ENCODE results near the gene SLC39A11. TPM values are rescaled to one million over a fixed set of nuclear protein-coding genes. Genes with fewer than 3 reads are reported as not detected.

The SLC39A11 gene
- total RNA-seq, 1 experiment from 2014 or later = 15.2 TPM

DNA sequence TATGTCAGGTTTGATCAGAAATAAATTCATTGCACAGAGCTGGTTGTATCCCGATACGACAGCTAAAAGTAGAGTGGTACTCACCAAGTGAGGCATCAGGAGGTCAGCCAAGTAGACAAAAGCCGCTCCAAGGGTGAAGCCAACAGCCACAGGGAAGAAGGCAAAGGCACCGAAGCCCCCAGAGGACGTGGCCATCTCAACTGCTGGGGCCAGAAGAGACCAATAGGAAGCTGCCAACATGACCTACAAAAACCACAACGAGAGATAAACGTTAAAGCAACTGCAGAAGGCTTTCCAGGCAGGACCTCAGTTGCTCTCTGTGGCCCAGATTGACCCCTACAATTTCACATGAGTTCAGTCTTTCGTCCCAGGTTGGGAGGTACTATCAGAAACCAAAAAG, 61.0 kb downstream of the SLC39A11 start:
- Histone ChIP-seq H3K23me2 (ENCODE audit: insufficient read length, low read depth, low read length, poor library complexity, severe bottlenecking) (no peaks in the 10 kb centered on the region), H2BK15ac (ENCODE audit: low read depth, low read length) (no peak overlapping the region), H3K14ac (ENCODE audit: insufficient read depth, low read length) (no peak overlapping the region; the same call in 1 of the 2 replicates), H3K27ac (ENCODE audit: insufficient read length, low read depth, low read length) (no peak overlapping the region), H4K8ac (replicated peaks; ENCODE audit: insufficient read length, low read depth, low read length) (no peak overlapping the region), H3K79me1 (ENCODE audit: insufficient read depth, low read depth, low read length, poor library complexity, severe bottlenecking) (no peaks in the 10 kb centered on the region), H3K9me3 (ENCODE audit: control insufficient read depth, low read depth, low read length) (no peaks in the 10 kb centered on the region), H3K56ac (ENCODE audit: insufficient read length, low read depth, low read length) (no peak overlapping the region), H3K27me3 (ENCODE audit: insufficient read depth, low read length) (no peaks in the 10 kb centered on the region), H2BK12ac (ENCODE audit: insufficient read length, low read depth, low read length) (no peak overlapping the region), H3K18ac (ENCODE audit: insufficient read length, low read depth, low read length) (no peak overlapping the region), H3K4ac (ENCODE audit: low read depth, low read length) (no peak overlapping the region), H4K20me1 (ENCODE audit: control insufficient read depth, insufficient read depth, insufficient read length) (no peaks in the 10 kb centered on the region), H3K4me1 (ENCODE audit: insufficient read depth, low read length) (no peaks in the 10 kb centered on the region), H2BK120ac (ENCODE audit: low read depth, low read length, poor library complexity, severe bottlenecking) (no peak overlapping the region), H4K5ac (ENCODE audit: insufficient read length, low read depth, low read length) (no peak overlapping the region), H2BK5ac (ENCODE audit: insufficient read length, low read length) (no peak overlapping the region), H3K4me2 (ENCODE audit: insufficient read depth, insufficient read length, low read length) (no peak overlapping the region), H4K91ac (ENCODE audit: insufficient read length, low read depth, low read length) (no peak overlapping the region), H3K79me2 (ENCODE audit: insufficient read depth, low read length) (no peaks in the 10 kb centered on the region; the same call in 1 of the 2 replicates), H3T11ph (ENCODE audit: low read length) (no peak overlapping the region), H2BK20ac (ENCODE audit: low read depth, low read length, poor library complexity, severe bottlenecking) (no peak overlapping the region), H3K23ac (ENCODE audit: insufficient read length, low read depth, low read length) (no peak overlapping the region), H2AFZ (ENCODE audit: low read length) (no peak overlapping the region), H2AK5ac (ENCODE audit: insufficient read length, low read length) (no peak overlapping the region), H3K9ac (ENCODE audit: extremely low read depth, insufficient read length, low read length) (no peak overlapping the region)
- DNase-seq = no peak
- Mint-ChIP-seq H3K4me3 (no peak overlapping the region), H3K27me3 (ENCODE audit: low read depth) (no peaks in the 10 kb centered on the region), H3K36me3 (ENCODE audit: insufficient read depth in 1 of 3, low read depth in 3 of 3) (no peaks in the 10 kb centered on the region), H3K27ac (no peak overlapping the region), H3K4me1 (peaks cover 2 to 7% of the 10 kb centered on the region in 2 experiments; a peak in 2 of 4 replicates), H3K9me3 (no peaks in the 10 kb centered on the region)
- WGBS (ENCODE audit: extremely low coverage, insufficient read length, low lambda C conversion rate) = no CpG with 5 or more reads among the region's 8 CpGs
- TF ChIP-seq, protein P1, sequence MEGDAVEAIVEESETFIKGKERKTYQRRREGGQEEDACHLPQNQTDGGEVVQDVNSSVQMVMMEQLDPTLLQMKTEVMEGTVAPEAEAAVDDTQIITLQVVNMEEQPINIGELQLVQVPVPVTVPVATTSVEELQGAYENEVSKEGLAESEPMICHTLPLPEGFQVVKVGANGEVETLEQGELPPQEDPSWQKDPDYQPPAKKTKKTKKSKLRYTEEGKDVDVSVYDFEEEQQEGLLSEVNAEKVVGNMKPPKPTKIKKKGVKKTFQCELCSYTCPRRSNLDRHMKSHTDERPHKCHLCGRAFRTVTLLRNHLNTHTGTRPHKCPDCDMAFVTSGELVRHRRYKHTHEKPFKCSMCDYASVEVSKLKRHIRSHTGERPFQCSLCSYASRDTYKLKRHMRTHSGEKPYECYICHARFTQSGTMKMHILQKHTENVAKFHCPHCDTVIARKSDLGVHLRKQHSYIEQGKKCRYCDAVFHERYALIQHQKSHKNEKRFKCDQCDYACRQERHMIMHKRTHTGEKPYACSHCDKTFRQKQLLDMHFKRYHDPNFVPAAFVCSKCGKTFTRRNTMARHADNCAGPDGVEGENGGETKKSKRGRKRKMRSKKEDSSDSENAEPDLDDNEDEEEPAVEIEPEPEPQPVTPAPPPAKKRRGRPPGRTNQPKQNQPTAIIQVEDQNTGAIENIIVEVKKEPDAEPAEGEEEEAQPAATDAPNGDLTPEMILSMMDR (conservative IDR thresholded peaks at IDR 0.05) = no peak
